ENCODE data around the gene ANKRD49. TPM values are rescaled to one million over a fixed set of nuclear protein-coding genes. Genes with fewer than 3 reads are reported as not detected.

The ANKRD49 gene
- total RNA-seq, 1 donor from 2014 or later, result 18.9 TPM

DNA sequence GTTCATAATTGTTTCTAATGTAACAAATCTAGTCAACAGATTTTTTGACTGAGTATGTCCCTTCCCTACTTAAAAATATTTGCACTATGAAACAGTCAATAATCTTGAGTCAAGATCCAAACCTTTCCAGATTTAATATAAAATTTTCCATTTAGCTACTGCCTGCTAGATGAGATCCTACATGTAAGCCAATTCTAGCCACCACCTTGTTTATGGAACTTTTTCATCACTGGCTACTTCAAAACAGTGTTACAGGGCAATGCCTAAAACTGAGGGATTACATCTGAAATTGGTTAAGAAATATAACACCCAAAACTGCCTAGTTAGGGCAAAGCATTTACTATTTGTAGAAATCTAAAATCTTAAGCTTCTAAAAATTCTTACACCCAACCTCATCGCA lies 39.4 kb downstream of the ANKRD49 start:
- Histone ChIP-seq H3K27me3 (no peaks in the 10 kb centered on the region), H3K9me3 (ENCODE audit: low read depth) (no peaks in the 10 kb centered on the region), H3F3A (ENCODE audit: low read depth) (no peaks in the 10 kb centered on the region), H3K4me2 (no peak overlapping the region), H3K4me1 (no peaks in the 10 kb centered on the region), H4K20me1 (ENCODE audit: low read depth) (no peaks in the 10 kb centered on the region), H2AFZ (replicated peaks) (no peak overlapping the region), H3K4me3 (no peak overlapping the region), H3K36me3 (no peaks in the 10 kb centered on the region), H3K27ac (no peak overlapping the region), H3K79me2 (ENCODE audit: low read depth) (no peaks in the 10 kb centered on the region), H3K9ac (no peak overlapping the region)
- no peak for DNase-seq (ENCODE audit: low spot score)
- Mint-ChIP-seq H3K4me1 (no peaks in the 10 kb centered on the region), H3K9me3 (no peaks in the 10 kb centered on the region), H3K27ac (no peak overlapping the region), H3K36me3 (no peaks in the 10 kb centered on the region), H3K4me3 (no peak overlapping the region), H3K27me3 (ENCODE audit: insufficient read depth, low read depth) (no peaks in the 10 kb centered on the region)
- TF ChIP-seq EZH2phosphoT487 (IDR thresholded peaks at IDR 0.05) (no peak), EZH2 (IDR thresholded peaks at IDR 0.05) (no peak)
- TF ChIP-seq, protein P1, sequence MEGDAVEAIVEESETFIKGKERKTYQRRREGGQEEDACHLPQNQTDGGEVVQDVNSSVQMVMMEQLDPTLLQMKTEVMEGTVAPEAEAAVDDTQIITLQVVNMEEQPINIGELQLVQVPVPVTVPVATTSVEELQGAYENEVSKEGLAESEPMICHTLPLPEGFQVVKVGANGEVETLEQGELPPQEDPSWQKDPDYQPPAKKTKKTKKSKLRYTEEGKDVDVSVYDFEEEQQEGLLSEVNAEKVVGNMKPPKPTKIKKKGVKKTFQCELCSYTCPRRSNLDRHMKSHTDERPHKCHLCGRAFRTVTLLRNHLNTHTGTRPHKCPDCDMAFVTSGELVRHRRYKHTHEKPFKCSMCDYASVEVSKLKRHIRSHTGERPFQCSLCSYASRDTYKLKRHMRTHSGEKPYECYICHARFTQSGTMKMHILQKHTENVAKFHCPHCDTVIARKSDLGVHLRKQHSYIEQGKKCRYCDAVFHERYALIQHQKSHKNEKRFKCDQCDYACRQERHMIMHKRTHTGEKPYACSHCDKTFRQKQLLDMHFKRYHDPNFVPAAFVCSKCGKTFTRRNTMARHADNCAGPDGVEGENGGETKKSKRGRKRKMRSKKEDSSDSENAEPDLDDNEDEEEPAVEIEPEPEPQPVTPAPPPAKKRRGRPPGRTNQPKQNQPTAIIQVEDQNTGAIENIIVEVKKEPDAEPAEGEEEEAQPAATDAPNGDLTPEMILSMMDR (IDR thresholded peaks at IDR 0.05), result no peak

DNA sequence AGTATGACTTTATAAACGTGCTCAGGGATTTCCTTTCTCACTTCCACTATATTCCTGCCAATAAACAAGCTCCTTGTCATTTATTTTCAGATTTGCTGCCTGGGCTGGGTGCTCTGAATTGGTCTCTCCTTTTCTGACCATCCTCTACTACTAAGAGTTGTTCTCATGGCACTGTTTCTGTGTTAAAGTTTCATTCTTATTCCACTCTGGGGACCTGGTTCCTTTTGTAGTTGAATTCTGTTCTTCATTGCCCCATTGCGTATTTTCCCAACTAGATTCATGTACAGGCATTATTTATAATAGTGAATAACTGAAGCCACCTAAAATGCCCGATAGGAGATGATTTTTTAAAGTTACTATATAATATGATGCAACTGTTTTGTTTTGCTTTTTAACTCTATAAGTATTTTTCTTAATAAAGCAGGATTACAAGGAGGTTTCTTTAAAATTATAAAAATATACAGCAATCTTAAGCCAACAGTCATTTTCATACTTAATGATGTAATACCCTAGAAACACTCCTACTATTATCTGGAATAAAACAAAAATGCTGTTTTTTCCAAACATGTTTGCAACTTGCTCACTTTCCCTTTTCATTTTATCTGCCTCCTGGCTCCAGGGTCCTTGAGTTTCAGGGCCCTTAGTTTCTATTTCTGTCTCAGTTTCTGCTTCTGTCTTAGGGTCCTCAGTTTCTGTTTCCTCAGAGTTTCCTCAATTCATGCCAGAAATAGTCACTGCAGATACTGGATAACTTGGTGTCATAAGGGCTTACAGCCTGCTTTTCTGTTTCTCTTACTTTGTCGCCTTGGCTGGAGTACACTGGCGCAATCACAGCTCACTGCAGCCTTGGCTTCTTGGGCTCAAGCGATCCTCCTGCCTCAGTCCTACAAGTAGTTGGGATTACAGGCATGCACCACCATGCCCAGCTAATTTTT lies 40.2 kb downstream of the ANKRD49 start:
- Mint-ChIP-seq H3K4me1 (no peaks in the 10 kb centered on the region), H3K36me3 (no peaks in the 10 kb centered on the region), H3K9me3 (no peaks in the 10 kb centered on the region), H3K27me3 (ENCODE audit: insufficient read depth, low read depth) (no peaks in the 10 kb centered on the region), H3K27ac (no peak overlapping the region), H3K4me3 (no peak overlapping the region)
- H3K36me3 ChIP-seq, result no peaks in the 10 kb centered on the region
- H3F3A ChIP-seq (ENCODE audit: low read depth), result no peaks in the 10 kb centered on the region
- H3K79me2 ChIP-seq (ENCODE audit: low read depth), result no peaks in the 10 kb centered on the region
- no peaks in the 10 kb centered on the region for H4K20me1 ChIP-seq (ENCODE audit: low read depth)
- no peak for DNase-seq (ENCODE audit: low spot score)
- TF ChIP-seq EZH2 (IDR thresholded peaks at IDR 0.05), result no peak
- TF ChIP-seq, protein P1 (IDR thresholded peaks at IDR 0.05), result no peak
- TF ChIP-seq EZH2phosphoT487 (IDR thresholded peaks at IDR 0.05), result no peak
- no peaks in the 10 kb centered on the region for H3K4me1 ChIP-seq
- H3K9me3 ChIP-seq (ENCODE audit: low read depth), result no peaks in the 10 kb centered on the region
- H3K4me3 ChIP-seq, result no peak overlapping the region
- no peak overlapping the region for H3K27ac ChIP-seq
- H3K27me3 ChIP-seq, result no peaks in the 10 kb centered on the region
- no peak overlapping the region for H2AFZ ChIP-seq (replicated peaks)
- H3K4me2 ChIP-seq, result no peak overlapping the region
- H3K9ac ChIP-seq, result no peak overlapping the region

DNA sequence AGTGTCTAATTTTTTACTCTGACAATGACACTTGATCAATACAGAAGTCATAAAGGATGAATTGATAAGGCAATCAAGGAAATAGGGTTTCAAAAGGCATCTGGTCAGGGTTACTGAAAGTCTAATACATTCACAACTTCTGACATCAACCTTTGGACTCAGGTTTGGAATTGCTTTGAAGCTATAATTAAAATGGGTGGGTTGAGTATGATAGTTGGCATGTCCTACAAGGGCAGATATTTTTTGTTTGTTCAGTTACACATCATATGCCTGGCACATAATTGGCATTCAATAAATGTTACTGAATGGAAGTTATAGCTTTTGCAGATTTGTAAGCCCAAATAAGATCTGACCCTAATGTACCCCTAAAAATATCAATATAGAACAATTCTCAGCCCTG lies 42.6 kb downstream of the ANKRD49 start:
- Mint-ChIP-seq H3K27me3 (ENCODE audit: insufficient read depth, low read depth) (no peaks in the 10 kb centered on the region), H3K4me1 (no peaks in the 10 kb centered on the region), H3K36me3 (no peaks in the 10 kb centered on the region)

More for the DNA sequence above, 42.6 kb downstream of the ANKRD49 start:
- no peak overlapping the region for H3K4me3 ChIP-seq
- H3K9me3 Mint-ChIP-seq, result no peaks in the 10 kb centered on the region
- no peak overlapping the region for H3K27ac ChIP-seq
- no peak overlapping the region for H3K4me2 ChIP-seq
- no peaks in the 10 kb centered on the region for H3K4me1 ChIP-seq
- no peaks in the 10 kb centered on the region for H3K9me3 ChIP-seq (ENCODE audit: low read depth)
- no peaks in the 10 kb centered on the region for H3K79me2 ChIP-seq (ENCODE audit: low read depth)
- no peak for DNase-seq (ENCODE audit: low spot score)
- no peak overlapping the region for H3K4me3 Mint-ChIP-seq
- H3K27me3 ChIP-seq, result no peaks in the 10 kb centered on the region
- no peak overlapping the region for H3K9ac ChIP-seq
- no peaks in the 10 kb centered on the region for H3K36me3 ChIP-seq
- no peak overlapping the region for H2AFZ ChIP-seq (replicated peaks)
- no peaks in the 10 kb centered on the region for H3F3A ChIP-seq (ENCODE audit: low read depth)
- TF ChIP-seq, protein P1 (IDR thresholded peaks at IDR 0.05), result no peak
- TF ChIP-seq EZH2 (IDR thresholded peaks at IDR 0.05) (no peak), EZH2phosphoT487 (IDR thresholded peaks at IDR 0.05) (no peak)
- no peak overlapping the region for H3K27ac Mint-ChIP-seq
- H4K20me1 ChIP-seq (ENCODE audit: low read depth), result no peaks in the 10 kb centered on the region
